Effector memory CD4-positive, alpha-beta T cell (primary cell): Measurements from ENCODE around the gene FAU.

Experiments
- DNase-seq, 3 donors: peaks; one replicate each; pipeline ENCODE4 v3.0.0-alpha.2; 2020
- H3K27ac ChIP-seq: 2 replicates; pipeline ENCODE4 v1.7.0; 2013; ENCODE audit warnings: mild to moderate bottlenecking, low read length, moderate library complexity; ENCODE audit not compliant: insufficient read depth, poor library complexity, severe bottlenecking
- H3K27me3 ChIP-seq: replicated peaks from 2 replicates; pipeline ENCODE4 v1.7.0; 2013; ENCODE audit warnings: mild to moderate bottlenecking, low read length; ENCODE audit not compliant: insufficient read depth, control insufficient read depth, poor library complexity, severe bottlenecking
- H3K36me3 ChIP-seq: 2 replicates; pipeline ENCODE4 v1.7.0; 2013; ENCODE audit warnings: mild to moderate bottlenecking, low read length, moderate library complexity; ENCODE audit not compliant: control insufficient read depth, insufficient read depth
- H3K4me1 ChIP-seq: 2 replicates; pipeline ENCODE4 v1.7.0; 2013; ENCODE audit warnings: low read length, mild to moderate bottlenecking; ENCODE audit not compliant: control insufficient read depth, insufficient read depth, poor library complexity, severe bottlenecking
- H3K4me3 ChIP-seq: 2 replicates; pipeline ENCODE4 v1.7.0; 2013; ENCODE audit warnings: low read length, low read depth, mild to moderate bottlenecking; ENCODE audit not compliant: insufficient read depth, poor library complexity, severe bottlenecking
- H3K9me3 ChIP-seq: 2 replicates; pipeline ENCODE4 v1.7.0; 2013; ENCODE audit warnings: mild to moderate bottlenecking, low read length, moderate library complexity; ENCODE audit not compliant: control insufficient read depth

Gene FAU

GRCh38 chr11:65113839-65114238, 8.1 kb downstream of the FAU start:
- DNase-seq, result no peak
- H3K27ac ChIP-seq, result peak overlapping the region; percentile 36
- no peaks in the 10 kb centered on the region for H3K9me3 ChIP-seq
- H3K27me3 ChIP-seq, result no peaks in the 10 kb centered on the region
- H3K36me3 ChIP-seq, result peaks cover 27% of the 10 kb centered on the region
- H3K4me1 ChIP-seq, result peaks cover 50% of the 10 kb centered on the region
- no peak overlapping the region for H3K4me3 ChIP-seq

- H3K36me3 ChIP-seq, result peaks cover 27% of the 10 kb centered on the region
- H3K27me3 ChIP-seq, result no peaks in the 10 kb centered on the region
- peaks cover 50% of the 10 kb centered on the region for H3K4me1 ChIP-seq
- DNase-seq, result no peak
- no peaks in the 10 kb centered on the region for H3K9me3 ChIP-seq
- peak overlapping the region; percentile 80 for H3K4me3 ChIP-seq
- H3K27ac ChIP-seq, result no peak overlapping the region
These were observed 8.6 kb downstream of the FAU start for GRCh38 chr11:65113361-65113756.

GRCh38 chr11:65112546-65113360, 9.2 kb downstream of the FAU start:
- peaks cover 24% of the 10 kb centered on the region for H3K36me3 ChIP-seq
- H3K27me3 ChIP-seq, result no peaks in the 10 kb centered on the region
- peaks cover 47% of the 10 kb centered on the region for H3K4me1 ChIP-seq
- peak overlapping the region; percentile 75 for H3K27ac ChIP-seq
- DNase-seq, result peak; percentile 53 to 62 (median 59)
- peak overlapping the region; percentile 80 for H3K4me3 ChIP-seq
- no peaks in the 10 kb centered on the region for H3K9me3 ChIP-seq

- no peaks in the 10 kb centered on the region for H3K27me3 ChIP-seq
- no peaks in the 10 kb centered on the region for H3K9me3 ChIP-seq
- peak within 1 kb of the TSS; percentile 75 for H3K27ac ChIP-seq
- peaks cover 45% of the 10 kb centered on the region for H3K4me1 ChIP-seq
- H3K36me3 ChIP-seq, result peaks cover 24% of the 10 kb centered on the region
- H3K4me3 ChIP-seq, result peak within 1 kb of the TSS; percentile 80
- peak; percentile 87 to 93 (median 88) for DNase-seq
These were observed 10.0 kb downstream of the FAU start, which contains the start of gene TM7SF2 for GRCh38 chr11:65111744-65112545. TSS of gene TM7SF2 (plus strand) at chr11:65111872. CDS start at chr11:65112016, 144 bp downstream.

- peaks cover 38% of the 10 kb centered on the region for H3K4me1 ChIP-seq
- peaks cover 24% of the 10 kb centered on the region for H3K36me3 ChIP-seq
- H3K9me3 ChIP-seq, result no peaks in the 10 kb centered on the region
- DNase-seq, result no peak
- H3K27ac ChIP-seq, result peak overlapping the region; percentile 75
- no peak overlapping the region for H3K4me3 ChIP-seq
- H3K27me3 ChIP-seq, result no peaks in the 10 kb centered on the region
These were observed 10.7 kb downstream of the FAU start for GRCh38 chr11:65111159-65111743.

GRCh38 chr11:65110354-65110861, 11.5 kb downstream of the FAU start:
- DNase-seq, result peak; percentile 87 to 90 (median 88)
- Histone ChIP-seq H3K27ac (peak overlapping the region; percentile 64), H3K27me3 (no peaks in the 10 kb centered on the region), H3K4me3 (no peak overlapping the region), H3K4me1 (peaks cover 32% of the 10 kb centered on the region), H3K36me3 (peaks cover 24% of the 10 kb centered on the region), H3K9me3 (no peaks in the 10 kb centered on the region)

GRCh38 chr11:65109231-65110198, 12.4 kb downstream of the FAU start:
- Histone ChIP-seq H3K9me3 (no peaks in the 10 kb centered on the region), H3K4me1 (peaks cover 32% of the 10 kb centered on the region), H3K27me3 (no peaks in the 10 kb centered on the region), H3K27ac (peak overlapping the region; percentile 64), H3K36me3 (peaks cover 26% of the 10 kb centered on the region), H3K4me3 (no peak overlapping the region)
- no peak for DNase-seq

GRCh38 chr11:65108469-65109123, 13.3 kb downstream of the FAU start:
- DNase-seq, result no peak
- H3K4me1 ChIP-seq, result peaks cover 31% of the 10 kb centered on the region
- H3K27me3 ChIP-seq, result no peaks in the 10 kb centered on the region
- H3K9me3 ChIP-seq, result no peaks in the 10 kb centered on the region
- H3K4me3 ChIP-seq, result no peak overlapping the region
- peaks cover 30% of the 10 kb centered on the region for H3K36me3 ChIP-seq
- no peak overlapping the region for H3K27ac ChIP-seq
